Ovary (tissue), 9 donors: ENCODE results near the gene FOXP3. TPM values are rescaled to one million over a fixed set of nuclear protein-coding genes. Genes with fewer than 3 reads are reported as not detected.

Source experiments
- polyA plus RNA-seq, 2 donors: library from polyadenylated mRNA; stranded (reverse); fragments of 200-250 nt in 1 of 2; fragments of 350-450 nt in 1 of 2; fragmentation: Illumina TruSeq in 1 of 2; extraction: RNeasy Lipid Tissue Mini Kit (QIAGEN cat#74804) in 1 of 2; gene quantifications; one replicate each; pipeline ENCODE4 v1.2.3, GENCODE V29; 2013 to 2014
- total RNA-seq, 7 donors: library from RNA; depleted of rRNA in 2 of 7; stranded (reverse); fragments of >200 nt in 2 of 7; fragmentation: NEBNext Ultra II Directional in 3 of 7; extraction: Animal tissue kit (Norgen Biotek cat#: 25700) in 3 of 7; gene quantifications; one replicate each; pipeline versions ENCODE4 v1.1.0 to v1.2.4, GENCODE V29; 2016 to 2023
- donor health status: DM: no; HTN: no; CAD: no; lungs with moderate emphysema.
- donor health status: DM: no; HTN: no; CAD: no.
- donor health status: Bipolar disorder and iron deficiency.
- donor health status: DM: yes; HTN: yes; CAD: no.
- donor health status: DM: no; HTN: no; CAD: no.
- donor health status: DM: yes; HTN: yes; CAD: no.

Gene FOXP3
- total and polyA plus RNA-seq, 9 donors = 0.10 to 0.60 (median 0.27) TPM; not detected in 3

Other genes with a start within 250 kb of the FOXP3 start
- gene TFE3, start 221.4 kb downstream of the FOXP3 start, total RNA-seq = 10 to 100 TPM; 44.8 to 69.4 (median 57.3) TPM
- 10 to 100 TPM; 42.1 to 49.2 TPM for gene TFE3, start 221.4 kb downstream of the FOXP3 start, polyA plus RNA-seq
- gene CCDC120, start 205.7 kb downstream of the FOXP3 start, total RNA-seq = 10 to 100 TPM in 3 of 7 donors, 1 to 10 TPM in 4; 3.3 to 11.2 (median 9.9) TPM
- gene CCDC120, start 205.7 kb downstream of the FOXP3 start, polyA plus RNA-seq = 1 to 10 TPM; 3.8 to 4.6 TPM
- gene PRAF2, start 190.7 kb downstream of the FOXP3 start, total RNA-seq = 10 to 100 TPM; 14.4 to 54.0 (median 29.3) TPM
- gene PRAF2, start 190.7 kb downstream of the FOXP3 start, polyA plus RNA-seq = 10 to 100 TPM; 29.1 to 51.2 TPM
- gene WDR45, start 184.8 kb downstream of the FOXP3 start, total RNA-seq = 10 to 100 TPM; 55.3 to 89.7 (median 76.5) TPM
- 10 to 100 TPM; 56.1 to 80.4 TPM for gene WDR45, start 184.8 kb downstream of the FOXP3 start, polyA plus RNA-seq
- 10 to 100 TPM; 17.2 to 25.5 (median 20.9) TPM for gene GPKOW, start 141.0 kb downstream of the FOXP3 start, total RNA-seq
- 10 to 100 TPM; 13.7 to 18.3 TPM for gene GPKOW, start 141.0 kb downstream of the FOXP3 start, polyA plus RNA-seq
- 10 to 100 TPM in 1 of 7 donors, 1 to 10 TPM in 6; 1.3 to 22.5 (median 2.0) TPM for gene MAGIX, start 102.0 kb downstream of the FOXP3 start, total RNA-seq
- gene MAGIX, start 102.0 kb downstream of the FOXP3 start, polyA plus RNA-seq = under 1 TPM; 0.32 to 0.82 TPM
- gene PLP2, start 92.8 kb downstream of the FOXP3 start, total RNA-seq = 100 to 1,000 TPM in 5 of 7 donors, 10 to 100 TPM in 2; 16.3 to 116 (median 105) TPM
- 100 to 1,000 TPM in 1 of 2 donors, 10 to 100 TPM in 1; 92.6 to 244 TPM for gene PLP2, start 92.8 kb downstream of the FOXP3 start, polyA plus RNA-seq
- 10 to 100 TPM in 6 of 7 donors, 1 to 10 TPM in 1; 9.1 to 15.1 (median 11.5) TPM for gene PRICKLE3, start 78.3 kb downstream of the FOXP3 start, total RNA-seq
- 1 to 10 TPM; 3.5 to 5.5 TPM for gene PRICKLE3, start 78.3 kb downstream of the FOXP3 start, polyA plus RNA-seq
- gene SYP, start 64.5 kb downstream of the FOXP3 start, total RNA-seq = 1 to 10 TPM in 6 of 7 donors, under 1 TPM in 1; 0.69 to 3.3 (median 1.3) TPM
- 1 to 10 TPM; 1.9 to 3.1 TPM for gene SYP, start 64.5 kb downstream of the FOXP3 start, polyA plus RNA-seq
- under 1 TPM in 5 of 7 donors, not detected in 2; 0.10 to 0.23 (median 0.15) TPM for gene CACNA1F, start 31.4 kb downstream of the FOXP3 start, total RNA-seq
- under 1 TPM; 0.02 to 0.32 TPM for gene CACNA1F, start 31.4 kb downstream of the FOXP3 start, polyA plus RNA-seq
- 10 to 100 TPM in 6 of 7 donors, 1 to 10 TPM in 1; 7.9 to 15.7 (median 11.5) TPM for gene CCDC22, start 29.2 kb downstream of the FOXP3 start, total RNA-seq
- 10 to 100 TPM in 1 of 2 donors, 1 to 10 TPM in 1; 2.8 to 10.8 TPM for gene CCDC22, start 29.2 kb downstream of the FOXP3 start, polyA plus RNA-seq
- gene PPP1R3F, start 5.1 kb upstream of the FOXP3 start, total RNA-seq = 10 to 100 TPM in 5 of 7 donors, 1 to 10 TPM in 2; 8.3 to 16.1 (median 12.3) TPM
- gene PPP1R3F, start 5.1 kb upstream of the FOXP3 start, polyA plus RNA-seq = 1 to 10 TPM; 1.7 to 5.5 TPM
- not detected for gene GAGE10, start 38.9 kb upstream of the FOXP3 start, total RNA-seq
- not detected for gene GAGE10, start 38.9 kb upstream of the FOXP3 start, polyA plus RNA-seq
- not detected for gene GAGE12J, start 57.3 kb upstream of the FOXP3 start, total RNA-seq
- not detected for gene GAGE12J, start 57.3 kb upstream of the FOXP3 start, polyA plus RNA-seq
- under 1 TPM in 1 of 7 donors, not detected in 6; 0.69 TPM for gene GAGE13, start 66.9 kb upstream of the FOXP3 start, total RNA-seq
- gene GAGE13, start 66.9 kb upstream of the FOXP3 start, polyA plus RNA-seq = not detected